NCI-H1694 treated with DMSO at 0.1 percent for 48 hours (cell line): Measurements from ENCODE around the gene SLC25A15.
"Not testable (repeated sequence)": the region's sequence is repeated elsewhere in the genome, so short reads cannot be mapped to it uniquely, and the experiment has no call there.

Experiments used
- DNase-seq: peaks from one replicate; lab custom pipeline; 2025; lab: John Stamatoyannopoulos, UW

The SLC25A15 gene

GRCh38 chr13:40813667-40814454 lies 24.4 kb downstream of the SLC25A15 start:
- DNase-seq = no peak

DNA sequence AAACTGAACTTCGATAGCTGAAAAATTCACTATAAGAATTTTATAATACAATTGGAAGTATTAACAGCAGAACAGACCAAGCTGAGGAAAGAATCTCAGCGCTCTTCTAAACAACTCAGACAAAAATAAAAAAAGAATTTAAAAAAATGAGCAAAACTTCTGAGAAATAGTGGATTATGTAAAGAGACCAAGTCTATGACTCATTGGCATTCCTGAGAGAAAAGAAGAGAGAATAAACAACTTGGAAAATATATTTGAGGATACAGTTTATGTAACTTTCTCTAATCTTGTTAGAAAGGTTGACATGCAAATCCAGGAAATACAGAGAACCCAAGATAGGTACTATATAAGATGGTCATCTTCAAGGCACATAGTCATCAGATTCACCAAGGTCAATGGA lies 25.4 kb downstream of the SLC25A15 start:
- DNase-seq = no peak

GRCh38 chr13:40818926-40819325 lies 29.5 kb downstream of the SLC25A15 start:
- no peak for DNase-seq

DNA sequence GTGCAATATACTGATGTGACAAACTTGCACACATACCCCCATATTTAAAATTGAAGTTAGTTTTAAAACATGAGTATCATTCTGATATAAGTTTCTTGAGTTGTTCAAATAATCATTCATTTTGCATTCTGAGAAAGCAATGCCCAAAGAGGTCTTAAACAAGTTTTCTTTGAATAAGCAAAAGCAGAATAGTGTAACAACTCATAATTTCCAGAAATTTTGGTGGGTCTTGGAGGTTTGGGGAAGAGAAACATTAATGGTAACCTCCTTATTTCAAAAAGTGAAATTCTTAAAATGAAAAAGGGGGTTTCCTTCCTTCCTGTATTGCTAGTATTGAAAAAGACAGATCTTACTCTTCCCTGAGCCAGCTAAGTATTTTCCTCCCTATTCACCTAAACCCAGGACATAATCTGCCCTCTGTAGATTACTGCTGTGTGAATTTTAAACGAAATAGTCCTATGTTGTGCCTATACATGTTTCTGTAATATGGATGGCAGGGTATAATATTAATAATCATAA lies 30.4 kb downstream of the SLC25A15 start:
- DNase-seq = no peak

DNA sequence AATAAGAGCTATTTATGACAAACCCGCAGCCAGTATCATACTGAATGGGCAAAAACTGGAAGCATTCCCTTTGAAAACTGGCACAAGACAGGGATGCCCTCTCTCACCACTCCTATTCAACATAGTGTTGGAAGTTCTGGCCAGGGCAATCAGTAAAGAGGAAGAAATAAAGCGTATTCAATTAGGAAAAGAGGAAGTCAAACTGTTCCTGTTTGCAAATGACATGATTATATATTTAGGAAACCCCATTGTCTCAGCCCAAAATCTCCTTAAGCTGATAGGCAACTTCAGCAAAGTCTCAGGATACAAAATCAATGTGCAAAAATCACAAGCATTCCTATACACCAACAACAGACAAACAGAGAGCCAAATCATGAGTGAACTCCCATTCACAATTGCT lies 50.3 kb downstream of the SLC25A15 start:
- DNase-seq = not testable (repeated sequence)

DNA sequence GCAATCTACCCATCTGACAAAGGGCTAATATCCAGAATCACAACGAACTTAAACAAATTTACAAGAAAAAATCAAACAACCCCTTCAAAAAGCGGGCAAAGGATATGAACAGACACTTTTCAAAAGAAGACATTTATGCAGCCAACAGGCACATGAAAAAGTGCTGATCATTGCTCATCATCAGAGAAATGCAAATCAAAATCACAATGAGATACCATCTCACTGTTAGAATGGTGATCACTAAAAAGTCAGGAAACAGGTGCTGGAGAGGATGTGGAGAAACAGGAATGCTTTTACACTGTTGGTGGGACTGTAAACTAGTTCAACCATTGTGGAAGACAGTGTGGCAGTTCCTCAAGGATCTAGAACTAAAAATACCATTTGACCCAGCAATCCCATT lies 51.5 kb downstream of the SLC25A15 start:
- not testable (repeated sequence) for DNase-seq
